GM12878 (cell line): ENCODE data around the gene TMEM170B. TPM values are rescaled to one million over a fixed set of nuclear protein-coding genes. Genes with fewer than 3 reads are reported as not detected.

Experiments used
- CHD1 ChIP-seq: IDR thresholded peaks from 2 replicates; pipeline ENCODE4 v1.6.1; 2012; ENCODE audit warnings: low read depth, low read length, improper control_type of control experiment
- EZH2 ChIP-seq: IDR thresholded peaks from 2 replicates; pipeline ENCODE4 v1.6.1; 2012; ENCODE audit warnings: low read depth, mild to moderate bottlenecking, control low read depth, inconsistent platforms, low read length, borderline replicate concordance; ENCODE audit not compliant: control insufficient read depth
- MTA2 ChIP-seq: fragments of 450-650 bp; IDR thresholded peaks from 2 replicates; pipeline ENCODE4 v1.6.1; 2016; ENCODE audit warnings: low read depth, mild to moderate bottlenecking, moderate library complexity
- NFYA ChIP-seq: IDR thresholded peaks from 2 replicates; pipeline ENCODE4 v1.6.1; 2011; ENCODE audit warnings: low read depth, mild to moderate bottlenecking, low read length, improper control_type of control experiment, borderline replicate concordance
- PML ChIP-seq: IDR thresholded peaks from 2 replicates; pipeline ENCODE4 v1.6.1; 2012; ENCODE audit warnings: low read length, inconsistent platforms
- POLR2A ChIP-seq: IDR thresholded peaks from 2 replicates; pipeline ENCODE4 v1.6.1; 2011; ENCODE audit warnings: low read depth, mild to moderate bottlenecking, low read length
- SIN3A ChIP-seq: IDR thresholded peaks from 2 replicates; pipeline ENCODE4 v1.6.1; 2012; ENCODE audit warnings: low read depth, low read length, improper control_type of control experiment
- SMAD5 ChIP-seq: IDR thresholded peaks from 2 replicates; pipeline ENCODE4 v1.6.1; 2016; ENCODE audit warnings: antibody characterized with exemption, low read depth
- TCF3 ChIP-seq: IDR thresholded peaks from 2 replicates; pipeline ENCODE4 v1.6.1; 2012; ENCODE audit warnings: low read depth, mild to moderate bottlenecking, low read length, borderline replicate concordance; ENCODE audit not compliant: insufficient read depth
- YY1 ChIP-seq: IDR thresholded peaks from 2 replicates; pipeline ENCODE4 v1.6.1; 2011; ENCODE audit warnings: low read depth, mild to moderate bottlenecking, low read length
- ZBED1 ChIP-seq: IDR thresholded peaks from 2 replicates; pipeline ENCODE4 v1.6.1; 2016; ENCODE audit warnings: borderline replicate concordance
- ZZZ3 ChIP-seq: IDR thresholded peaks from 2 replicates; pipeline ENCODE4 v1.6.1; 2011; ENCODE audit warnings: low read depth; ENCODE audit not compliant: control insufficient read depth, insufficient read length
- polyA plus RNA-seq, 11 experiments: library from polyadenylated mRNA; depleted of rRNA in 4 of 11; unstranded in 6 of 11; stranded (reverse) in 5 of 11; fragments of >200 nt; fragmentation: Nextera tagmentation in 4 of 11; fragmentation: Illumina TruSeq in 1 of 11; extraction: Ambion mirVana in 4 of 11; extraction: Trizol in 1 of 11; gene quantifications; 1 replicate in 1 of 11; 2 replicates in 10 of 11; pipeline versions ENCODE4 v1.2.1 to v1.2.3, GENCODE V29; 2011 to 2016; ENCODE audit warnings: inconsistent platforms in 2 of 11, missing spikeins in 2 of 11, low read depth in 1 of 11
- total RNA-seq, 4 experiments: library from RNA; depleted of rRNA in 3 of 4; stranded (reverse); fragments of >200 nt in 3 of 4; fragmentation: Illumina TruSeq in 1 of 4; extraction: Trizol in 1 of 4; gene quantifications; 2 replicates each; pipeline versions ENCODE4 v1.2.1 to v1.2.3, GENCODE V29; 2013 to 2021
- TF ChIP-seq, protein P1 (sequence below): fragments of 450-650 bp; IDR thresholded peaks from 2 replicates; pipeline ENCODE4 v1.6.1; 2017; ENCODE audit warnings: mild to moderate bottlenecking, moderate library complexity
- TF ChIP-seq, protein P2 (sequence below): fragments of 450-650 bp; conservative IDR thresholded peaks from 2 replicates; pipeline ENCODE4 v1.6.1; 2017; ENCODE audit warnings: mild to moderate bottlenecking, moderate library complexity
- TF ChIP-seq, protein P3 (sequence below): fragments of 150-350 bp; IDR thresholded peaks from 2 replicates; pipeline ENCODE4 v1.6.1; 2014; ENCODE audit warnings: mild to moderate bottlenecking, low read depth, low read length
- TF ChIP-seq, protein P4 (sequence below): fragments of 450-650 bp; IDR thresholded peaks from 2 replicates; pipeline ENCODE4 v1.6.1; 2017; ENCODE audit warnings: mild to moderate bottlenecking, moderate library complexity

Gene TMEM170B
- total and polyA plus RNA-seq, 10 of the 15 experiments (the other 5 are each of a cell fraction or from before 2014, with no cell fraction given): 0.38 to 10.3 (median 4.2) TPM

DNA sequence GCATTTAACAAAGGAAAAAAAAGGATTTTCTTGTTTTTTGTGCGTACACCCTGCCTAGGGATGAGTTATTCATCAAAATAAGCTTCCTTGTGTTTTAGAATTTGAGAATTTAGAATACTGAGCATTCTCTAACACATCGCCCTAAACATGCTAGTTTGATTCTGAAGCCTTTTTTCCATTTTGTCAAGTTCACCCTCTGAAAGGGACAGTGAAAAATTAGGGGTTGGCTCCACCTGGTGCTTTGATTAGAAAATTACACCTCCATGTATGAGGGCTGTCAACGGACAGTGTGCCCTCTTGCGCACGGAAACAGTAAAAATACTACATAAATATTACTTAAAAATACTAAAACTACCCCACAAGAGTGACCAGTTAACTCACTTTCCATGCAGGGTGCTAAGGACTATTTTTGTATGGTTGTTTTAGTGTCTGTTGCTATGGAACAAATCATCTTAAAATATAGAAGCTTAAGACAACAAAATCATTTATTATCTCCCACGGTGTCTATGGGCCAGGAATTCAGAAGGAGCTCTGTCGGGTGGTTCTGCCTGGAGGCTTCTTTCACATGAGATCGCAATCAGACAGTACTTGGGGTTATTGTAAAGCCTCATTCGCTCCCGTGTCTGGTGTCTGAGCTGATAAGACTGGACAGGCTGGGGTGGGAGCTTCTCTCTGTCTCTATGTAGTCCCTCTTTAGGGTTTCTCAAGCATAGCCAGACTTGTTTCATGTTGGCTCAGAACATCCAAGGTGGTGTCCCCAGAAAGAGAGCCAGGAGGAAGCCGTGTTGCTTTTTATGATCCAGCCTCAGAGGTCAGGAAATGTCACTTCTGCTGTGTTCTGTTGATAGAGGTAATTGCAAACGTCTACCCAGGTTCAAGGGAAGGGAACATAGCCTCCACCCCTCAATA lies 41.1 kb upstream of the TMEM170B start (continued):
- TF ChIP-seq TCF3 (no peak), POLR2A (no peak), YY1 (peak; percentile 80), EZH2 (no peak), ZZZ3 (no peak), ZBED1 (no peak), SIN3A (no peak), MTA2 (no peak), SMAD5 (no peak), NFYA (no peak), CHD1 (no peak), PML (no peak)
- TF ChIP-seq, protein P1, sequence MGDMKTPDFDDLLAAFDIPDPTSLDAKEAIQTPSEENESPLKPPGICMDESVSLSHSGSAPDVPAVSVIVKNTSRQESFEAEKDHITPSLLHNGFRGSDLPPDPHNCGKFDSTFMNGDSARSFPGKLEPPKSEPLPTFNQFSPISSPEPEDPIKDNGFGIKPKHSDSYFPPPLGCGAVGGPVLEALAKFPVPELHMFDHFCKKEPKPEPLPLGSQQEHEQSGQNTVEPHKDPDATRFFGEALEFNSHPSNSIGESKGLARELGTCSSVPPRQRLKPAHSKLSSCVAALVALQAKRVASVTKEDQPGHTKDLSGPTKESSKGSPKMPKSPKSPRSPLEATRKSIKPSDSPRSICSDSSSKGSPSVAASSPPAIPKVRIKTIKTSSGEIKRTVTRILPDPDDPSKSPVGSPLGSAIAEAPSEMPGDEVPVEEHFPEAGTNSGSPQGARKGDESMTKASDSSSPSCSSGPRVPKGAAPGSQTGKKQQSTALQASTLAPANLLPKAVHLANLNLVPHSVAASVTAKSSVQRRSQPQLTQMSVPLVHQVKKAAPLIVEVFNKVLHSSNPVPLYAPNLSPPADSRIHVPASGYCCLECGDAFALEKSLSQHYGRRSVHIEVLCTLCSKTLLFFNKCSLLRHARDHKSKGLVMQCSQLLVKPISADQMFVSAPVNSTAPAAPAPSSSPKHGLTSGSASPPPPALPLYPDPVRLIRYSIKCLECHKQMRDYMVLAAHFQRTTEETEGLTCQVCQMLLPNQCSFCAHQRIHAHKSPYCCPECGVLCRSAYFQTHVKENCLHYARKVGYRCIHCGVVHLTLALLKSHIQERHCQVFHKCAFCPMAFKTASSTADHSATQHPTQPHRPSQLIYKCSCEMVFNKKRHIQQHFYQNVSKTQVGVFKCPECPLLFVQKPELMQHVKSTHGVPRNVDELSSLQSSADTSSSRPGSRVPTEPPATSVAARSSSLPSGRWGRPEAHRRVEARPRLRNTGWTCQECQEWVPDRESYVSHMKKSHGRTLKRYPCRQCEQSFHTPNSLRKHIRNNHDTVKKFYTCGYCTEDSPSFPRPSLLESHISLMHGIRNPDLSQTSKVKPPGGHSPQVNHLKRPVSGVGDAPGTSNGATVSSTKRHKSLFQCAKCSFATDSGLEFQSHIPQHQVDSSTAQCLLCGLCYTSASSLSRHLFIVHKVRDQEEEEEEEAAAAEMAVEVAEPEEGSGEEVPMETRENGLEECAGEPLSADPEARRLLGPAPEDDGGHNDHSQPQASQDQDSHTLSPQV: peak; percentile 13; the same call in 1 of the 2 replicates
- TF ChIP-seq, protein P2, sequence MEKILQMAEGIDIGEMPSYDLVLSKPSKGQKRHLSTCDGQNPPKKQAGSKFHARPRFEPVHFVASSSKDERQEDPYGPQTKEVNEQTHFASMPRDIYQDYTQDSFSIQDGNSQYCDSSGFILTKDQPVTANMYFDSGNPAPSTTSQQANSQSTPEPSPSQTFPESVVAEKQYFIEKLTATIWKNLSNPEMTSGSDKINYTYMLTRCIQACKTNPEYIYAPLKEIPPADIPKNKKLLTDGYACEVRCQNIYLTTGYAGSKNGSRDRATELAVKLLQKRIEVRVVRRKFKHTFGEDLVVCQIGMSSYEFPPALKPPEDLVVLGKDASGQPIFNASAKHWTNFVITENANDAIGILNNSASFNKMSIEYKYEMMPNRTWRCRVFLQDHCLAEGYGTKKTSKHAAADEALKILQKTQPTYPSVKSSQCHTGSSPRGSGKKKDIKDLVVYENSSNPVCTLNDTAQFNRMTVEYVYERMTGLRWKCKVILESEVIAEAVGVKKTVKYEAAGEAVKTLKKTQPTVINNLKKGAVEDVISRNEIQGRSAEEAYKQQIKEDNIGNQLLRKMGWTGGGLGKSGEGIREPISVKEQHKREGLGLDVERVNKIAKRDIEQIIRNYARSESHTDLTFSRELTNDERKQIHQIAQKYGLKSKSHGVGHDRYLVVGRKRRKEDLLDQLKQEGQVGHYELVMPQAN: no peak
- TF ChIP-seq, protein P3, sequence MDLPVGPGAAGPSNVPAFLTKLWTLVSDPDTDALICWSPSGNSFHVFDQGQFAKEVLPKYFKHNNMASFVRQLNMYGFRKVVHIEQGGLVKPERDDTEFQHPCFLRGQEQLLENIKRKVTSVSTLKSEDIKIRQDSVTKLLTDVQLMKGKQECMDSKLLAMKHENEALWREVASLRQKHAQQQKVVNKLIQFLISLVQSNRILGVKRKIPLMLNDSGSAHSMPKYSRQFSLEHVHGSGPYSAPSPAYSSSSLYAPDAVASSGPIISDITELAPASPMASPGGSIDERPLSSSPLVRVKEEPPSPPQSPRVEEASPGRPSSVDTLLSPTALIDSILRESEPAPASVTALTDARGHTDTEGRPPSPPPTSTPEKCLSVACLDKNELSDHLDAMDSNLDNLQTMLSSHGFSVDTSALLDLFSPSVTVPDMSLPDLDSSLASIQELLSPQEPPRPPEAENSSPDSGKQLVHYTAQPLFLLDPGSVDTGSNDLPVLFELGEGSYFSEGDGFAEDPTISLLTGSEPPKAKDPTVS: no peak
- TF ChIP-seq, protein P4, sequence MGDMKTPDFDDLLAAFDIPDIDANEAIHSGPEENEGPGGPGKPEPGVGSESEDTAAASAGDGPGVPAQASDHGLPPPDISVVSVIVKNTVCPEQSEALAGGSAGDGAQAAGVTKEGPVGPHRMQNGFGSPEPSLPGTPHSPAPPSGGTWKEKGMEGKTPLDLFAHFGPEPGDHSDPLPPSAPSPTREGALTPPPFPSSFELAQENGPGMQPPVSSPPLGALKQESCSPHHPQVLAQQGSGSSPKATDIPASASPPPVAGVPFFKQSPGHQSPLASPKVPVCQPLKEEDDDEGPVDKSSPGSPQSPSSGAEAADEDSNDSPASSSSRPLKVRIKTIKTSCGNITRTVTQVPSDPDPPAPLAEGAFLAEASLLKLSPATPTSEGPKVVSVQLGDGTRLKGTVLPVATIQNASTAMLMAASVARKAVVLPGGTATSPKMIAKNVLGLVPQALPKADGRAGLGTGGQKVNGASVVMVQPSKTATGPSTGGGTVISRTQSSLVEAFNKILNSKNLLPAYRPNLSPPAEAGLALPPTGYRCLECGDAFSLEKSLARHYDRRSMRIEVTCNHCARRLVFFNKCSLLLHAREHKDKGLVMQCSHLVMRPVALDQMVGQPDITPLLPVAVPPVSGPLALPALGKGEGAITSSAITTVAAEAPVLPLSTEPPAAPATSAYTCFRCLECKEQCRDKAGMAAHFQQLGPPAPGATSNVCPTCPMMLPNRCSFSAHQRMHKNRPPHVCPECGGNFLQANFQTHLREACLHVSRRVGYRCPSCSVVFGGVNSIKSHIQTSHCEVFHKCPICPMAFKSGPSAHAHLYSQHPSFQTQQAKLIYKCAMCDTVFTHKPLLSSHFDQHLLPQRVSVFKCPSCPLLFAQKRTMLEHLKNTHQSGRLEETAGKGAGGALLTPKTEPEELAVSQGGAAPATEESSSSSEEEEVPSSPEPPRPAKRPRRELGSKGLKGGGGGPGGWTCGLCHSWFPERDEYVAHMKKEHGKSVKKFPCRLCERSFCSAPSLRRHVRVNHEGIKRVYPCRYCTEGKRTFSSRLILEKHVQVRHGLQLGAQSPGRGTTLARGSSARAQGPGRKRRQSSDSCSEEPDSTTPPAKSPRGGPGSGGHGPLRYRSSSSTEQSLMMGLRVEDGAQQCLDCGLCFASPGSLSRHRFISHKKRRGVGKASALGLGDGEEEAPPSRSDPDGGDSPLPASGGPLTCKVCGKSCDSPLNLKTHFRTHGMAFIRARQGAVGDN: 0 out of 2 replicates have a peak, but pooled peaks have one; percentile 41
